GM18520 (cell line): ENCODE results near the gene NBEA.

Experiments
- ATAC-seq: cut with Tn5 transposase; IDR thresholded peaks from one replicate; pipeline ENCODE4 v1.9.1; 2021; ENCODE audit not compliant: unreplicated experiment

NBEA gene

DNA sequence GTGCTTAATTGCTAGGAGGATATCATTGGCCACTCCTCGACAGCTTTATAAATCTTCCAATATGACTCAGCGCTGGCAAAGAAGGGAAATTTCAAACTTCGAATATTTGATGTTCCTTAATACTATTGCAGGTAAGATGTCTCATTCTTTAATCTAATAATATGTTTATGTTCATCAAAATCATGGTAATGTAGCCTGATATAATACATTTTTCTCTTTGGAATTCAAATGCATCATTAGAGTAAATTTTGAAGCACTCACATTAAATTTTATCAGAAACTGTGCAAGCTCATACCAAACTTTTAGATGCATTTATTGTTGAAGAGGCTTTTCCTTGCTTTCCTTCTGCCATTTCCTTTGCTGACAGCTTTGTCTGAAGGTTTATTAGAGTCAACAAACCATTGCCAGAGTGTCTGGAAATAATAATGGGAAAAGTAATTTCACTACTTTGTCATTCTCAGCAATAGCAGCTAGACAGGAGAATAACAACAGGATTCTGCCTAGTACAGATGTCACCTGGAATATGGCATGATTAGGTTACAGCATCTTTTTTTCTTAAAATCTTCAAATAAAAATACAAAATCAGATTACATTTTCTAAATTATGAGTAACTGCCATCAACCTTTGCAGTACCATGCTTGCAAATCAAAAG lies 613.0 kb downstream of the NBEA start:
- no peak for ATAC-seq

DNA sequence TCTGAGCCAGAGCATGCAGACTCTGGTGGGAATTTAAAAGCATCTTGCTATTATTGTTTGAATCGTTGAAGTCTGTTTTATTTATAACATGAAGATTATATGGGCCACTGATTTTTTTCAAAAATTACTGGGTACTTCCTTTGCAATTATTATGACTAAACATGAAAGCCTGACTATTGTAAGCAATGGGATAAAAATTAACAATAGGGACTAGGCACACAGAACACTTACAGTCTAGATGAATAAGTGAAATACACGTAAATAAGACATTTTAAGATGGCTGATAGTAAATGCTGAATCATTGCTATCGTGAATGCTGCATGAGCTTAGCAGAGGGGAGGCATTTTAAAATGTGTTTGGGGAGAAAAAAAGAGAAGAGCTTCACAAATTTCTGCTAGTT lies 615.4 kb downstream of the NBEA start:
- ATAC-seq: no peak

DNA sequence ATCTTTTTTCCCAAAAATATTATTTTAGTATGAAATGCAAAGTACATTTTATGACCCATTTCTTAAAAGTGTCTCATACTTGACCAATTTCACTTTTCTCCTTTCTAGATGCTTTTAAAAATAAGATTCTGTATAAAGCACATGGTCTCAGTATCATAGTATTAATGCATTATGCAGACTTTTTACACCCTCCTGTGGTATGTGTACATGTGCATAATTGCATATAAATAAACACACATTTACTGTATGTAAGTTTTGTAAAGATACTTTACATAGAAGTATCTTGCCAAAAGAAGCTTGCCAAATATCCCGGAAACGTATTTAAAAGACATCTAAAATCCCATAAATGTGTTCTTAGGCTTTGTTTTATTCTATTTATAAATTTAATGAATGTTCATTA lies 619.5 kb downstream of the NBEA start:
- ATAC-seq: no peak

GRCh38 chr13:35565273-35565672 lies 623.2 kb downstream of the NBEA start:
- ATAC-seq: no peak

DNA sequence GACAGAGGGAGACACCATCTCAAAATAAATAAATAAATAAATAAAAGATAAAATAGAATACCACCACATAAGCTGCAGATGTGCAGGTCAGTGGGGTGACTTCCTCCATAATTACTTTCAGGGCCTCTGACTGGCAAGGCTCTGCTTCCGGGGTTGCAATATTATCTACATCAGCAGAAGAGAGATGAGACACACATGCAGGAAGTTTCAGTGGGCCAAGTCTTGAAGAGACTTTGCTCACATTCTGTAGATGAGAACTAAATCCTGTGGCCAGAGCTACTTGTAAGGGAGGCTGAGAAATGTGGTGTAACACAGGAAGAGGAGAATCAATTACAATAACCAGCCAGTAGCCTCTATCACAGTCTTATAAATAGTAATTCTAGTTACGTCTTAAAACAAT lies 624.3 kb downstream of the NBEA start:
- peak; percentile 47 for ATAC-seq

GRCh38 chr13:35567406-35567980 lies 625.4 kb downstream of the NBEA start:
- ATAC-seq: no peak

DNA sequence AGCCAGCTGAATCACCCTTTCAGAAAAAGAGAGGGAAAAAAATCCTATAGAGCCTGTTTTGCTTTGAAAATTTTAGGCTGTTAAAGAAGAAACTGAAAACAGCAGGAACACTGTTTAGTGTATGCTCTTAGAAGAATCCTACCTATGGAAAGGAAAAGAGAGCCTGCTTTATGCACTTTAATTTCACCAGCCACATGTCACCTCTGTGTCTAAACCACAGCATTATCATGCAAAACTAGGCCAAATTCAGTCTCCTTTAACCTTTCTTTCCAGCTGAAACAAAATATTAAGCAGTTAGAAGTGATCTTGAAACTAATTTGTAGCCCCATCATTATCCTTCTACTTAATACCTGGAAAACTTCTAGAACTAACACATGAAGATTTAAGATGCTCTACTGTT lies 631.6 kb downstream of the NBEA start:
- no peak for ATAC-seq

GRCh38 chr13:35592457-35592856 lies 650.4 kb downstream of the NBEA start:
- no peak for ATAC-seq

GRCh38 chr13:35593651-35594050 lies 651.6 kb downstream of the NBEA start:
- ATAC-seq: no peak

GRCh38 chr13:35594096-35594495 lies 652.0 kb downstream of the NBEA start:
- ATAC-seq: no peak

GRCh38 chr13:35595181-35595580 lies 653.1 kb downstream of the NBEA start:
- ATAC-seq: no peak

- ATAC-seq: no peak
Observed at GRCh38 chr13:35596321-35597030, 654.4 kb downstream of the NBEA start.

DNA sequence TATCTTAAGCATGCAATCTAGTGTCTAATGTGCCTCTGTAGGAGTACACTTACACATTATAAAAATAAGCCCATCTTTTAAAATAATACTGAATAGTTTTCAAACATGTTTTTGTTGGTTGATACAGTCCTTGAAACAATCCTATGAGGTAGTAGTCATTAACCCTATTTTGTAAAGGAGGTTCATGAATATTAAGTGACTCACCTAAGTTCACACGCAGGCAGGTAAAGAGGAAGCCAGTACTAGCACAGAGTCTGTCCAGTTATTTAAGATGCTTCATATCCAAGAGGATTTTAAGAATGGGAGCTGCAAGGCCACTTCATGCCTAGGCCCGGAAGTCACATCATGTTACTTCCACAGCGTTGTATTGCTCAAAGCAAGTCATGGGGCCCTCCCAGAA lies 655.4 kb downstream of the NBEA start:
- ATAC-seq: no peak

- ATAC-seq: no peak
Observed at GRCh38 chr13:35598233-35598632, 656.2 kb downstream of the NBEA start.

GRCh38 chr13:35598790-35599369 lies 656.8 kb downstream of the NBEA start:
- no peak for ATAC-seq

GRCh38 chr13:35599384-35599783 lies 657.3 kb downstream of the NBEA start:
- no peak for ATAC-seq

GRCh38 chr13:35600137-35600536 lies 658.1 kb downstream of the NBEA start:
- no peak for ATAC-seq

DNA sequence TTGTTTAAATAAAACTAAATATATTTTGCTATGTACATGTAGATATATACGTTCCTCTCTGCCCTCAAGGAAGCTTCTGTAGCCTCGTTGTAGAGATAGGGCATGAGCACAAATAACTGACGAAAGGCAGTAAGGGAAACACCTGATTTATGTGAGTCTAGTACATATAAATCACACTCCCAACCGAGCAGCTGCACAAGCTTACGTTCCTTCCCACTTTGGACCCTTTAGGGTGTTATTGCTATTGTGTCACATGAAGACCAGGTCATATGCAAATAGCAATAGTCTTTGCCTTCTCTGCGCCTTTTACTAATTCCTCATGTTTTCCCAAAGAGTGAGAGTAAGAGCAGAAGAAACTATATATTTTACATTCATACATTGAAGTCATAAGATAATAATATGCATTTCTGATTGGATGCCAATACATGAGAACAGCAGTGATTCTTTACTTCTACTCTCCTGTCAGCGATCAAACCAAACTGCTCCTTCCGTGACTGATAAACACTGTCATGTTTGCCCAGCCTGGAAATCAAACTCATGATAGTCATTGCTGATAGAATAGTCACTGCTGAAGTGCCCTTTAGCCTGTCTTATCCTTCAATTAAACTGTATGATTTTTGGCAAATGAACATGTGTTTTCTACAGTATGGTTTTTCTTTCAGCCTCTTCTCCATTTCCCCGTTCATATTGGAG lies 661.7 kb downstream of the NBEA start:
- ATAC-seq: no peak

DNA sequence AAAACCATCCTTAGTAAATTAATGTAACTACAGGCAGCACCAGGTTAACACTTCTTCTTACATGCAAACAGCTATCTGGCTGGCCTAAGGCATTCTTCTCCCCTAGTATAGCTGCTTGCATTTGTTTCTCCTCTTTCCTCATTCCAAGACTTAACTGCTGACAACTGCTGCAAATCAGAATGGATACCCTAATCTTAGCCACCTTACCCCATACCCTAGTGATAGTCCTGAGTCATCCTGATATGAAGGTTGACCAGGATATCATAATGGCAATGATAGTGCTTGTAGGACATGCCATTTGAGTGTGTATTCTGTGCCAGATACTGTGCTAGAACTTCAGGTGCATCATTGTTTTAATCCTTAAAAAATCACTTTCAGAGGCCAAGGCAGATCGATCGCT lies 672.6 kb downstream of the NBEA start:
- no peak for ATAC-seq

- ATAC-seq: no peak
Observed at GRCh38 chr13:35617420-35617819, 675.4 kb downstream of the NBEA start.

- ATAC-seq: no peak
Observed at GRCh38 chr13:35618565-35619083, 676.6 kb downstream of the NBEA start.
